B cell (primary cell): ENCODE results near the gene CCDC138.

Experiments
- CTCF ChIP-seq: fragments of 200-600 bp; IDR thresholded peaks from one replicate; pipeline ENCODE4 v1.8.0; 2022; ENCODE audit warnings: antibody characterized with exemption, mild to moderate bottlenecking
- EZH2 ChIP-seq: IDR thresholded peaks from 2 replicates; pipeline ENCODE4 v1.6.1; 2012; ENCODE audit warnings: borderline replicate concordance, low read depth, mild to moderate bottlenecking, moderate library complexity, low read length; ENCODE audit not compliant: insufficient read depth, poor library complexity, severe bottlenecking

GRCh38 chr2:108916796-108917421 lies 130.3 kb downstream of the CCDC138 start:
- TF ChIP-seq CTCF (no peak), EZH2 (no peak)
